Cerebellar nuclear complex (tissue), 1 donor: ENCODE results near the gene BNC2.
"Not testable (repeated sequence)": the region's sequence is repeated elsewhere in the genome, so short reads cannot be mapped to it uniquely, and the experiment has no call there.

Experiments used
- DNase-seq, 2 experiments: peaks; one replicate each; lab custom pipeline; 2025; lab: John Stamatoyannopoulos, UW

Gene BNC2

DNA sequence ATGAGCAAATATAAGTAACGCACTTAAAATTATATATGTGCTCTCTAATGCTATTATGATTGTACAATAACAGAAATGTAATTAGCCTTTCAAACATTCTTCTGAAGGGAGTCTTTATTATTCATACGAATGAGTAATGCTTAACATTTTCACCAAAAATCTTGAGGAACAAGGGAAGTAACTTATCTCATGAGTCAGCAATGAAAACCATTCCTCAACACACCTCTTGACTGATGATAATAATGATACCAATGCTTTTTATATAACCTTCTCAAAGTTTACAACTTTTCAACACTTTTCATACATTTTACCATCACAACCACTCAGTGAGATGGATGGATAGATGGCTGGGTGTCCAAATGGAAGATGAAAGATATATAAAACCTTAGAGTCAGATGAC lies 369.3 kb downstream of the BNC2 start:
- no peak for DNase-seq

DNA sequence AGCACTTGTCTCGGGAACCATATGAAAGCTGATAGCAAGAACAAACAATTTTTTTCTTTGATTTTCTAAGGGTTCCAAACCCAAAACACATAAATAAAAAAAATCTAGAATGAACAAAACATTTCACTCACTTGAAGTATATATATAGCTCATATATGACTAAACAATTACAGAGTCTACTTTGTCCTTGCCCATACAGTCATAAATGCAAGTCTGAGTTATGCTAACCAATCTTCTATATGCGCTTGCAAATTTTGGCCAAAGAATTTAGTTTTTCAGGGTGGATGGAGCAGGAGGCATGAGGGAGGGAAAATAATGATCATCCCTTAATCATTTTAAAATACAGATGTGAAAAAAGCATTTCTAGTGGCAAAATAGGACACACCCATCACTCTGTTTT lies 370.1 kb downstream of the BNC2 start:
- DNase-seq, result no peak

DNA sequence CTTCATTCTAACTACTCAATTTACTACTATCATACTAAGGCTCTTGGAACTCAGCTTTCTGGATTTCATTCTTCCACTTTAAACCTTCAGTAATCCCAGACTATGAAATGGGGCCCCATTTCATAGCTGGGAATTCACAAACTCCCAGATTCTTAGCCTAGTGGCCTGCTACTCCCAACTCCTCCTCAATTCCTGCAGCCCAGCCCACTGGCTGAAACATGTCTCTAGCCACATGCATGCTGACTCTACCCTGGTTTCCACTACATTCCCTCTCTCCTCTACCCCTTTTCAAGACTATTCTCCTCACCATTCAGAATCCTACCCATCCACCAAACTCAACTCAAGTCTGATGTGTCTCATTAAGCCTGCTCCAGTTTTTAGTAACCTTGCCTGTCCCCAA lies 370.6 kb downstream of the BNC2 start:
- no peak for DNase-seq

DNA sequence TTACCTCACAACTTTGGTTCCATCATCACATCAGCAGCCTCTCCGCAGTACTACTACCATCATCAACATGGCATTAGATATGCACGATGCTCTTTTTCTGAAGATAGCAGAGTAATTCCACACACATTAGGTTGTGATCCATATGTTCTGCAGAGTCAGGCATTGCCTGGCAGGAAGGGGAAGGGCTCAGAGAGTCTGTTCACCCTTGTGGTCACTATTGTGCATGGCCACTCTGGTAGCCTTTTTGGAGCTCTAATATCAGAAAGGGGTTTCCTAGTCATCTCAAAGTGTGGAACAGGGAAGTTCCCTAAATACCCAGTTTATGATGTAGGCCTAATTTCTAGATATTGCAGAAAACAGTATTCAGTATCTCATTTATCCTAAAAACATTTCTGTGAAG lies 373.6 kb downstream of the BNC2 start:
- DNase-seq, result no peak

DNA sequence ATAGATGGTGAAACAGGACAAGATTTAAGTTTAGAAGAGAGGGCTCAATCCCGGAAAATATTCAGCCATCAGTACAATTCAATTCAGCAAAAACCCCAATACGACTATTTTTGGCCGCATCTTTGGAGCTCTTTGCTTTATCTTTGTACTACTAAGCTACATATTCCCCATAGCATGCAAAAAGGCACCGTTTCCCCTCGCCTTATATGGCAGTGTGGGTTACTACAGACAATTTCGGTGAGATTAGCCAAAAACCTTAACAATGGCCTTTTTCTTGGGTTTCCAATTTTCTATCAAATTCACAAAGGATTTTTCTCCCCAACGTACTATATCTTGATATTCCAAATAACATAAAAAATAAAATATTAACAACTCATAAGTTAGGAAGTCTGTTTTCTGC lies 382.6 kb downstream of the BNC2 start:
- DNase-seq, result no peak

DNA sequence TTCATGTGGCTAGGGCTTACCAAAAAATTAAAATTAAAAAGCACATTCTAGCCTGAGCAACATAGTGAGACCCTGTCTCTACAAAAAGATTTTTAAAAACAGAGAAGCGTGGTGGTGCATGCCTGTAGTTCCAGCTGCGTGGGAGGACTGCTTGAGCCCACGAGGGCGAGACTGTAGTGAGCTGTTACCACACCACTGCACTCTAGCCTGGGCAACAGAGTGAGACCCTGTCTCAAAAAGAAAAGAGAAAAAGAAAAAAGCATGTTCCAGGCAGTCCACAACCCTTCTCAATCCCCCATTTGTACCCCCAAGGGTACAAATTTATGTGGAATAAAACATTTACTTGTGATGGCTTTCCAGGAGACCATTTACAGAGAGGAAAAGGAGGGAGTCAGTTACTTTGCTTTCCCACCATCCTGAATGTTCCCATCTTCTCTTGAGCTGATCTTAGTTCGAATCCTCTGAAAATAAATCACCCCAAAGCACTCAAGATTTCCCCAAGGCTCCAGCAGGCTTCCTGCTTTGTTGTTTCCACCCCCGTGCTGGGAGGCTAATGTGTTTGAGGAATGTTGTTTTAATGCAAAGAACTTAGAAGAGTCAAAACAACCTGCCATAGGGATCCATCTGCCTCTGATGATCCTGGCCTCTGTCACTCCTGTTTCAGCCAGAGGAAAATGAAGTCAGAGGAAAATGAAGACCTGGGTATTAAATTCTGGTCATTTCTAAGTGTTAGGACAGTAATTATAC lies 384.7 kb downstream of the BNC2 start:
- DNase-seq, result no peak

DNA sequence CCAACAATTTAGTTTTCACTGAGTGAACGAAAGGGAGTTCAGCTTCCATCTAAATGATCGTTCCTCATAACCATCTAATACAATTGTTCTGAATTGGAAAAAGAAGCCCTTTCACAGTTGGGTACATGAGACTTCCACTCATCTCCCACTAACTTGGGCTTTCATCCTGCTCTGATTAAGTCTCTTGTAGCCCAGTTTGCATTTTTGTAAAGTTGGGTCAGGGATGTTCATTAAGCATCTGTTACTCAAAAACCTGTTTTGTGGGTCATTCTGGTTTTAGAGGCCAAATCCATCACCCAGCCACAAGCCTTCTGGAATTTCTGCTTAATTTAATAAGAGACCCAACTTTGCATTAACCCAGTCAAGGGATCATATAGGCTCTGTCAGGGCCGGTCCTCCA lies 385.3 kb downstream of the BNC2 start:
- no peak for DNase-seq

DNA sequence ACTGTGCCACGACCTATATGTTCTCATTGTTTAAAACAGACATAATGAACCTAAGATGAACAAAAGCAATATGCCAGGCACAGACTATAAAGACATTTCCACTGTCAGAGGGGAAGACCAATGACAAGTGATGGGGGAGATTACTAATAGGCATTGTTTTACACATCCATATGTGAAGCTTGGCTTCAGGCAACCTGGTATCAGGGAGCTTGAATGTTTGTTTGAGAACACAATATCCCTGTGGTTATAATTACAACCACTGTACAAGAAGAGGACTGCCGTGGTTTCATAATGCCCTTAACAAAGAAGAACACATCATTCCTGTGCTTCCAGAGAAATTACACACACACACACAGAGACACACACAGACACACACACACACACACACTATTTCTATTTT lies 385.7 kb downstream of the BNC2 start:
- DNase-seq, result no peak

DNA sequence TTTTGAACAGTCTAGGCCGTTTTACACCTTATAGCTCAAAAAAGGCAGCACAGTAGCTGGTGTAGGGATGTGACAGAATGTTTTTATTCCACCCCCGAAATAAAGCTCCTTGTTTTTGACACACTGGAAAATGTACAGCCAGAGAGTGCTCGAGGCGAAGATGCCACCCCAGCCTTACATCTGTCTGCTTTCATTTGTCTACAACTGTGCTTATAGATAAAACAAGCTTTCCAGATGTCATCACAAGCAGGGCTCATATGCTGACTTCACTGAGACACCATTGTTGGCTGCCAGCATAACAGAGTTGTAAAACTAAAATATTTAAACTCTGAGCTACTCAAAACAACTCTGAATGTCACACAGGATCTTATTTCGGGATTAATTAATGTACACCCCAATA lies 386.3 kb downstream of the BNC2 start:
- DNase-seq, result no peak

DNA sequence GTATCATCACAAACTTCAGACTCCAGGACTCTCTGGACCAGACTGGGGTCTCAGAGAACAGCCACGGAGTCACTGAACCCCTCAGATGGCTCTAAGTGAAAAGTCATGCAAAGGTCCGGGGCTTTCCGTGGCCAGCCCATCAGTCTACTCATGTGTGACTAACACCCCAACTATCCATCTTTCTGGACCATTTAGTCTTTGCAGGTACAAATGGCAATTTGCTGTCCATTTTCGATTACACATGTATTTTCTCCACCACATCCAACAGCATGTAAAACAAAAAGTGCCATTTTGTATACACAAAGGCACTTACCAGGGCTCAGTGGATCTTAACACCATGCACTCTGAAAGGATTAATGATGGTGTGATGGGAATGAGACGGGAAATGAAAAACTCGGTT lies 387.7 kb downstream of the BNC2 start:
- DNase-seq, result no peak

DNA sequence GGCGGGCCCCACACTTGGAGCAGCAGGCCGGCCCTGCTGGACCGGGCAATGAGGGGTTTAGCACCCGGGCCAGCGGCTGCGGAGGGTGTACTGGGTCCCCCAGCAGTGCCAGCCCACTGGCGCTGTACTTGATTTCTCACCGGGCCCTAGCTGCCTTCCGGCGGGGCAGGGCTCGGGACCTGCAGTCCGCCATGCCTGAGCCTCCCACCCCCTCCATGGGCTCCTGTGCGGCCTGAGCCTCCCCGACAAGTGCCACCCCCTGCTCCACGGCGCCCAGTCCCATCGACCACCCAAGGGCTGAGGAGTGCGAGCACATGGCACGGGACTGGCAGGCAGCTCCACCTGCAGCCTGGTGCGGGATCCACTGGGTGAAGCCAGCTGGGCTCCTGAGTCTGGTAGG lies 389.9 kb downstream of the BNC2 start:
- DNase-seq, result not testable (repeated sequence)

DNA sequence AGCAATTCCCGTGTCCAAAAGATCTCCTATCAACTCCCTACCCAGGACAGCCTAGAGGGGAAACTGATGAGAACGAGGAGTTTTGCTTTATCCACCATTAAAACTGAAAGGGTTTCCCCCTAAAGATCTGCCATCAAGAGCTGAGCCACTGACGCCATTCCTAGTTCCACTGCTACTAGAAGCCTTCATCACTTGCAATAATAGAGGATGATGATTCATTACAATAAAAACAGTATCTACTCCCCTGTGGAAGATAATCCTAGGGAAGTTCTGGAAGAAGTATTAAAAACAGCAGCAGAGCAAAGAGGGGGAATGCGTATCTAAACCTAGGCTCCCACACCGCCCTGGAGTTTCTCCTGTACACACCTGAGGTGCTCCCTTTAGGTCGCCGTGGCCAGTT lies 394.5 kb downstream of the BNC2 start:
- no peak for DNase-seq

DNA sequence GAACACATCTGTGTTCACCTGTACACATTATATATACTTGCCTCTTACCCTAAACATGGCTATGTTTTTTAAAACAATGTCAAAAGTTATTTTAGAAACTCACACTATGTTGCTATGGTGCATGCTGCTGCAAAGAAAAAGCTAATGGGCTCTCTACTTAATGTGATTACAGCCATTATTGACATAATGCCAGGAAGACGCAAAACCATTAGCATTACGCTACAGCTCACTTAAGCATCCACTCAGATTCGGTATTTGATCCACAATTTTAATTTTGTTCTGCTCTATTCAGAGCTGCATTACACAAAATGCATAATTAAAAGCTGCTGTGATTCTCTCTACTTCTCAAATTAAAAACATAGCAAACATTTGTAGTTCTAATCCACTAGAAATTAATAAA lies 395.2 kb downstream of the BNC2 start:
- no peak for DNase-seq

DNA sequence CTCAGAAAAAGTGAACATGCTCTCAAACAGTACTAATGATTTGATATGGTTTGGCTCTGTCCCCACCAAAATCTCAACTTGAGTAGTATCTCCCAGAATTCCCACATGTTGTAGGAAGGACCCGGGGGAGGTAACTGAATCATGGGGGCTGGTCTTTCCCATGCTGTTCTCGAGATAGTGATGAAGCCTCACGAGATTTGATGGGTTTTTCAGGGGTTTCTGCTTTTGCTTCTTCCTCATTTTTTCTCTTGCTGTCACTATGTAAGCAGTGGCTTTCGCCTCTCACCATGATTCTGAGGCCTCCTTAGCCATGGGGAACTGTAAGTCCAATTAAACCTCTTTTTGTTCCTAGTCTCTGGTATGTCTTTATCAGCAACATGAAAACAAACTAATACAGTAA lies 401.3 kb downstream of the BNC2 start:
- no peak for DNase-seq

DNA sequence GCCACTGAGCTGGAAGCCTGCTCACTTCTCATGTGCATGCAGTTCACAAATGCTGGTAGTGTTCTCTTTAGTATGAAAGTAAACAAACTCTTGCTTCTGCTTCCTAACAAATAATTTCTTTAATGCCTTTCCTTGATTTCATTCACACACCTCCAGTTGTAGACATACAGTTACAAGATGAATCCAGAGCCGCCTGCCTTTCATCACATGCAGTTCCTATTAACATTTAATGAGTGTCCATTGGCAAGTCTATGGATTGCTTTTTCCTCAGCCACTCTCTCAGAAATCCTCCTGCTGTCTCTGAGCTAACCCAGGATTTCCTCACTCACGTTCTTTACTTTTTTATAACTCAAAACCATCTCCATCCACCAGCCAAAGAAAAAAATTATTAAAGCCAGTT lies 408.6 kb downstream of the BNC2 start:
- DNase-seq, result no peak

DNA sequence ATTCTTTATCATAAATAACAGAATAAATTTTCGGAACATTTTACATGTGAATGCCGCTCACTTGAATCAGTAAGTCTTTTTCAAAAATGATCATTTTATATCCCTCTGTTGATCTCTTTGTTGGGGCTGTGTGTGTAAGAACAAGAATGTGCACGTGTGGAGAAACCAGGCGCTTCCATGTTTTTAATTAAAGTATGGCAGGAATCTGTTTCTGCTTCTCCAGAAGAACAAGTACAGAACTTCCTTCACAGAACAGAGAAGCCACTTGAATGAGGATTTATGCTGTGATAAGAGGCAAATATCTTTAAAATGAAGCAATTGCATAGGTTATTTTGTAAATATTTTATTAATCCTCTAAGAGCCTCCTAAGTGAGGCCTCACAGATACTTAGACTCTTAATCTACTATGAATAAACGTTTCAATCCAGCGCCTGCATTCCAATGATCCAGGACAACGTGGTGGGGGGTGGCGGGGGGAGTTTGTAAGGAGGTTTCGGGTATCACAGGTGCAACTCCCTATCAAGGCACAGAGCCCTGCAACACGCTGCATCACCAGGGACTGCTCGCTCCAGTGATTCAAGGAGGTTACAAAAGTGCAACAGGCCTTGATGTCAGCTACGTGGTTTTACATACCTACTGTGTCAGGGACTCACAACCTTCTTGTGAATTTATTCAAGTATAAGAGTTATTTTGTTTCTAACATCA lies 409.2 kb downstream of the BNC2 start:
- no peak for DNase-seq

DNA sequence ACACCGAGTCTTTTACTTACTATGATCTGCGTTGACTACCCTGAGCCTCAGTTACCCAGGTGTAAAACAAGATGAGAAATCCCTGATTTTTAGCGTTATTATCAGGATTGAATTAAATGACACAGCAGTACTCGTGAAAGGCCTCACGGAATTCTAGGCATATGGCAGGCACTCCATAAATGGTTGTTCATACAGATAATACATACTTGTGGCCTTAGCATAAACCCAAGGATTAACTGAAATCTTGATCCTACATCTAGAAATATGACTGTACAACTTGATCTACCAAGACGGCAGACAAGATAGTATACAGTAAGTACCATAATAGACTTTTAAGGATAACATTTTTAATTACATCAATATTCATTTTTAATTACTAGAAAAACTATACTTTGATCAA lies 409.8 kb downstream of the BNC2 start:
- no peak for DNase-seq

DNA sequence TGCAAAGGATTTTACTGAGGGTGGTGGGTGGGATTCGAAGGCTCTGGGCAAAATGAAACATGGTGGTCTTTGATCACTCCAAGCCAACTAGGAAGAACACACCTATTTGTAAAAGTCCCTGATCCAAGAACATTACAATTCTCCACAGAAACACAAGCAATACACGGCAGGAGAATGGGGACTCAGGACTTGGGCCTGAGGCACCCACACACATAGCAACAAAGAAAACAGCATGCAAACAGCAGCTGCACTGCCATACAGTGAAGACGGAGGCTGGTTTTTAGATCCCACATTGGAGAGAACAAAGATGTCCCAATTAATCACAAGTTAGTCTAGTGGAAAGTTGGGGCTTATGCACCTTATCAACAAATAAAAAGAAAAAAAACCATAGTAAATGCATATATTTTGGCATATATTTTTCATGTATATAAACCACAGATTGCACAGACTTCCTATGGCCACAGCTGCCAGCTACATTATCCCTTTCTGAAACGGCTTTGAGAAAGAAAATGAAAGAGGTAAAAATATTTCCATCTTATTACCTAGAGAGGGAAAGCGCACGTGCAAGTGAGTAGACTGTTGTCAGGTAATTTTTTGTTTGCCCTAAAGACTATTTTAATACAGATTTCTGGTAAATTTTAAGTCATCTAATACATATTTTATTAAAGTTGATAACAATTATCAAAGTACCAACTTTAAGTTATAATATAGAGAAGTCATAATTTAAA lies 410.9 kb downstream of the BNC2 start:
- no peak for DNase-seq

DNA sequence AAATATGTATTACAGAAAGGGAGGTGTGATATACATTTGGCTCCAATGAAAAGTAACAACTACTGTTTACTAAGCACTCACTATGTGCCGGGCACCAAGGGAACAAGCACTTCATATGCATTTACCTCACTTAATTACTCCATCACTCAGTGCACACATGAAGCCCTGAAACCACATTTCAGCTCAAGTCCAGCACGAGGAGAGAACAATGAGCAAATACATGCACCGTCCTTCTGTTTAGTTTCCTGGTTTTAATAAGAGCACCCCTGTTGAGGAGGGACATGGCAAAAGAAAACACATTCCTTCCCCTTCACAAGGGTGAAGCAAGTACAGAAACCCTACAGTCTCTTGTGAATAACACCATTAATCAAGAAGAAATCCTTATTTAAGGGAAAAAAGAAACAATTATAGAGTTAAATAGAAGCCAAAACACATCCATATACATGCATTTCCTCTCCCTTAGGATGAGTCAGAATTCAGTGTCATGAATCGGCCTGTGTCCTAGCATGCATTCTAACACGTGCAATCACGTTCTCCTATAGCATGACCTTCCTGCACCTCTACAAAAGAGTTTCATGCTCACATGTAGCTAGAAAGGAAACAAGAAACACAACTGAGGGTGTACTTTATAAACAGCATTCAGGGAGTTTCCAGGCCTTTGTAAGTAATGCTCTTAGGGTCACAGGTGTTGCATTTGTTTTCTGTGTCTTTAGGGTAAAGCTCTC lies 411.6 kb downstream of the BNC2 start:
- DNase-seq, result no peak

DNA sequence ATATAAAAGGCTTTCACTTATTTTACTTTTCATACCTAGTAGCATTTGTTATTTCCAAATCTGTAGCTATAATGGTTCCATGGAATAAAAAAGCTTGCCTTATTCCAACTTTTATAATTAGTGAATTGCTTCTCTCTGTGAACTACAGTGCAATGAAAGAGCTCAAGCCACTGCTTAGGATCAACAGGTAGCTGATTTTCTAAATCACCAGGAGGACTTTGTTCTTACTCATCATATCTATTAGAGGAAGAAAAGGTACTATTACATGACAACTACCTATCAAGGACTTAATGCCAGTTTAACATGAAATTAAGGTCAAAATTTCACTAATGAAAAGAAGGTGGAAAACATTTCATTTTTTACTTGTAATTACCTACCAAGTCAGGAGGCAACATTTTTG lies 414.6 kb downstream of the BNC2 start:
- DNase-seq, result no peak

DNA sequence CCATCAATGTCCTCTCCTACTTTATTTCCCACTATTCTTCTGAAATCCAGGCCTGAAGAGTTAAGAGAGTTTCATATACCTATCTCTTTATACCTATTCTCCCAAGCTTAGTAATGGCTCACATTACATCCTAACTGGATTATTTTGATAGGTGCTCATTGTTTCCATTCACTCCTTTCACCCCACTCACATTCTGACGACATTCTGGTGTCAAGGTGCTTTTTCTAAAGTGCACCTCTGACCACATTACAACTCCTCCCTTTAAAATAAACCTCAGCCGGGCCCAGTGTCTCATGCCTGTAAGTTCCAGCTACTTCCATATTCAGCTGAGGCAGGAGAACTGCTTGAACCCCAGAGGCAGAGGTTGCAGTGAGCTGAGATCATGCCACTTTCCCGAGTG lies 417.1 kb downstream of the BNC2 start:
- no peak for DNase-seq

DNA sequence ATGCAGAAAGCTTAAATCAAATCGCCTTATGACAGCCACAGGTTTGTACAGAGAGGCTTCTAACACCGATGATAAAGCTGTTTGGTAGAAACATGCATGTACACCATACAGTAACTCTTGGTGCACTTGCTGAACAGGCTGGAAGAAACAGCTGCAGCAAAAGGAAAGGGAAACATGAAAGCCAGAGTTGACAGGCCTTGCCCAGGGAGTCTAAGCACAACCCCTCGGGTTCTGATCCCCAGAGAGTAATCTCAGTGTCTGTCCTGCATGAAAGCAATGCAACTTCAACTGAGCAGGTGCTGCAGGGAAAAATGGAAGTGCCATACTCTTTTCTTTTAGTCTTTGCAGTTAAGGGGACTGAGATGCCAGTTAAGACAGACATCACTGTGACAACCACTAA lies 419.9 kb downstream of the BNC2 start:
- DNase-seq, result no peak

DNA sequence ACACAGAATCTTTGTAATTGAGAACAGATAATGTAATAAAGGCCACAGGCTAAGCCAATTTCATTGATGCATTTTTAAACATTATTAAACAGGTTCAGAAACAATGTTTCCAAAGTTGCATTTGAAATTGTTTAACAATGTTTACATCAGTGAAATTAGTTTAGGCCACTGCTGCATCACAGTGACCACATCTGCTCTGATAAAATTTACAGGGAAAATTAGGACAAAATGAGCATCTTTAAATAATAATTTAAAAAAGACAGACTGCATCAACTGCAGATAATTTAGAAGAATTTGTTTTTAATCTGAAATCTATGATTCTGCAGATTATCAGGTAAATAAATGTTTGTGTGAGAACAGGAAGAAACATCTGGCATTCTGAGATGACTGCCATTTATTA lies 420.4 kb downstream of the BNC2 start:
- no peak for DNase-seq
